Measurements from ENCODE around the gene SALL3. TPM values are rescaled to one million over a fixed set of nuclear protein-coding genes. Genes with fewer than 3 reads are reported as not detected.

The SALL3 gene
- total and polyA plus RNA-seq, 2 experiments from 2014 or later: 16.9 to 39.8 TPM

DNA sequence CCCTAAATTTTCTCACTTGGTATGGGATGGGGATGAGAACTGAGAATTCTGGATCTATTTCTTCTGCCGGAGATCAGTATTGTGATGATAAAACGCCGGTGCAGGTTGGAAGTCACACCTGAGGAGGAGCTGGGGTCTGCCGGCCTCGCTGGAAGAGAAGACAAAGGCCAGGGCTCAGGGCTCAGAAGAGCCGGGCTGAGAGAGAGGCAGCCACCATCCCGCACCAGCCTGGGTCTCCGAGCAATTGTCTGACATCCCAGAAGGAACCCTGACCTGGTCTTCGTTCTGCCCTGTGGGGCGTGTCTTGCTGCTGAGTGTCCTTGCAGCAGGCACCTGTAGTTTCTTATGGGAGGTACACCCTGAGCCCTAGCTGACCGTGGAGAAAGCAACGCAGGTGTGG, 31.4 kb upstream of the SALL3 start:
- Mint-ChIP-seq H3K36me3 (ENCODE audit: low read depth) (peaks cover 27% of the 10 kb centered on the region), H3K27ac (no peak overlapping the region), H3K4me3 (no peak overlapping the region), H3K27me3 (ENCODE audit: insufficient read depth, low read depth, poor library complexity) (peaks cover 3% of the 10 kb centered on the region), H3K9me3 (peaks cover 91% of the 10 kb centered on the region), H3K4me1 (peaks cover 5% of the 10 kb centered on the region; the same call in 1 of the 3 replicates)
- DNase-seq (ENCODE audit: low spot score): peak; percentile 27
- Histone ChIP-seq H3K4me3 (no peak overlapping the region), H3K36me3 (ENCODE audit: insufficient read depth) (no peaks in the 10 kb centered on the region), H3K4me1 (ENCODE audit: insufficient read depth) (peaks cover 10% of the 10 kb centered on the region), H3K4me2 (no peak overlapping the region), H3F3A (replicated peaks; ENCODE audit: low read depth) (no peaks in the 10 kb centered on the region), H3K9me2 (ENCODE audit: insufficient read depth) (0 out of 2 replicates have a peak, but pooled peaks cover 3% of the 10 kb centered on the region), H4K20me1 (replicated peaks; ENCODE audit: insufficient read depth) (no peaks in the 10 kb centered on the region), H3K79me2 (replicated peaks; ENCODE audit: insufficient read depth) (no peaks in the 10 kb centered on the region), H2AFZ (peak overlapping the region; percentile 94), H3K27ac (ENCODE audit: low read depth) (no peak overlapping the region), H3K27me3 (ENCODE audit: insufficient read depth) (no peaks in the 10 kb centered on the region)
- peak; percentile 52 for ATAC-seq
- TF ChIP-seq, protein P1, sequence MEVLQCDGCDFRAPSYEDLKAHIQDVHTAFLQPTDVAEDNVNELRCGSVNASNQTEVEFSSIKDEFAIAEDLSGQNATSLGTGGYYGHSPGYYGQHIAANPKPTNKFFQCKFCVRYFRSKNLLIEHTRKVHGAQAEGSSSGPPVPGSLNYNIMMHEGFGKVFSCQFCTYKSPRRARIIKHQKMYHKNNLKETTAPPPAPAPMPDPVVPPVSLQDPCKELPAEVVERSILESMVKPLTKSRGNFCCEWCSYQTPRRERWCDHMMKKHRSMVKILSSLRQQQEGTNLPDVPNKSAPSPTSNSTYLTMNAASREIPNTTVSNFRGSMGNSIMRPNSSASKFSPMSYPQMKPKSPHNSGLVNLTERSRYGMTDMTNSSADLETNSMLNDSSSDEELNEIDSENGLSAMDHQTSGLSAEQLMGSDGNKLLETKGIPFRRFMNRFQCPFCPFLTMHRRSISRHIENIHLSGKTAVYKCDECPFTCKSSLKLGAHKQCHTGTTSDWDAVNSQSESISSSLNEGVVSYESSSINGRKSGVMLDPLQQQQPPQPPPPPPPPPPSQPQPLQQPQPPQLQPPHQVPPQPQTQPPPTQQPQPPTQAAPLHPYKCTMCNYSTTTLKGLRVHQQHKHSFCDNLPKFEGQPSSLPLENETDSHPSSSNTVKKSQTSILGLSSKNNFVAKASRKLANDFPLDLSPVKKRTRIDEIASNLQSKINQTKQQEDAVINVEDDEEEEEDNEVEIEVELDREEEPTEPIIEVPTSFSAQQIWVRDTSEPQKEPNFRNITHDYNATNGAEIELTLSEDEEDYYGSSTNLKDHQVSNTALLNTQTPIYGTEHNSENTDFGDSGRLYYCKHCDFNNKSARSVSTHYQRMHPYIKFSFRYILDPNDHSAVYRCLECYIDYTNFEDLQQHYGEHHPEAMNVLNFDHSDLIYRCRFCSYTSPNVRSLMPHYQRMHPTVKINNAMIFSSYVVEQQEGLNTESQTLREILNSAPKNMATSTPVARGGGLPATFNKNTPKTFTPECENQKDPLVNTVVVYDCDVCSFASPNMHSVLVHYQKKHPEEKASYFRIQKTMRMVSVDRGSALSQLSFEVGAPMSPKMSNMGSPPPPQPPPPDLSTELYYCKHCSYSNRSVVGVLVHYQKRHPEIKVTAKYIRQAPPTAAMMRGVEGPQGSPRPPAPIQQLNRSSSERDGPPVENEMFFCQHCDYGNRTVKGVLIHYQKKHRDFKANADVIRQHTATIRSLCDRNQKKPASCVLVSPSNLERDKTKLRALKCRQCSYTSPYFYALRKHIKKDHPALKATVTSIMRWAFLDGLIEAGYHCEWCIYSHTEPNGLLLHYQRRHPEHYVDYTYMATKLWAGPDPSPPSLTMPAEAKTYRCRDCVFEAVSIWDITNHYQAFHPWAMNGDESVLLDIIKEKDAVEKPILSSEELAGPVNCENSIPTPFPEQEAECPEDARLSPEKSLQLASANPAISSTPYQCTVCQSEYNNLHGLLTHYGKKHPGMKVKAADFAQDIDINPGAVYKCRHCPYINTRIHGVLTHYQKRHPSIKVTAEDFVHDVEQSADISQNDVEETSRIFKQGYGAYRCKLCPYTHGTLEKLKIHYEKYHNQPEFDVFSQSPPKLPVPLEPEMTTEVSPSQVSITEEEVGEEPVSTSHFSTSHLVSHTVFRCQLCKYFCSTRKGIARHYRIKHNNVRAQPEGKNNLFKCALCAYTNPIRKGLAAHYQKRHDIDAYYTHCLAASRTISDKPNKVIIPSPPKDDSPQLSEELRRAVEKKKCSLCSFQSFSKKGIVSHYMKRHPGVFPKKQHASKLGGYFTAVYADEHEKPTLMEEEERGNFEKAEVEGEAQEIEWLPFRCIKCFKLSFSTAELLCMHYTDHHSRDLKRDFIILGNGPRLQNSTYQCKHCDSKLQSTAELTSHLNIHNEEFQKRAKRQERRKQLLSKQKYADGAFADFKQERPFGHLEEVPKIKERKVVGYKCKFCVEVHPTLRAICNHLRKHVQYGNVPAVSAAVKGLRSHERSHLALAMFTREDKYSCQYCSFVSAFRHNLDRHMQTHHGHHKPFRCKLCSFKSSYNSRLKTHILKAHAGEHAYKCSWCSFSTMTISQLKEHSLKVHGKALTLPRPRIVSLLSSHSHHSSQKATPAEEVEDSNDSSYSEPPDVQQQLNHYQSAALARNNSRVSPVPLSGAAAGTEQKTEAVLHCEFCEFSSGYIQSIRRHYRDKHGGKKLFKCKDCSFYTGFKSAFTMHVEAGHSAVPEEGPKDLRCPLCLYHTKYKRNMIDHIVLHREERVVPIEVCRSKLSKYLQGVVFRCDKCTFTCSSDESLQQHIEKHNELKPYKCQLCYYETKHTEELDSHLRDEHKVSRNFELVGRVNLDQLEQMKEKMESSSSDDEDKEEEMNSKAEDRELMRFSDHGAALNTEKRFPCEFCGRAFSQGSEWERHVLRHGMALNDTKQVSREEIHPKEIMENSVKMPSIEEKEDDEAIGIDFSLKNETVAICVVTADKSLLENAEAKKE (CRISPR knock-in tag; IDR thresholded peaks at IDR 0.05): no peak
- TF ChIP-seq EZH2 (IDR thresholded peaks at IDR 0.05; ENCODE audit: low read depth, unreplicated experiment) (no peak), CREB1 (CRISPR knock-in tag; IDR thresholded peaks at IDR 0.05; ENCODE audit: low read depth) (no peak), ZNF331 (CRISPR knock-in tag; IDR thresholded peaks at IDR 0.05; ENCODE audit: low read depth) (no peak), CTCF (conservative IDR thresholded peaks at IDR 0.05; ENCODE audit: low read depth in 2 of 2) (no peak), EZH2phosphoT487 (IDR thresholded peaks at IDR 0.05; ENCODE audit: unreplicated experiment) (no peak)

Data from GM23338 (cell line).